CD4-positive, alpha-beta T cell treated with Interleukin-21 for 1 hour (primary cell): ENCODE measurements around the gene PLD4.
"Not testable (repeated sequence)": the region's sequence is repeated elsewhere in the genome, so short reads cannot be mapped to it uniquely, and the experiment has no call there.

Experiments
- DNase-seq: peaks from one replicate; pipeline ENCODE4 v3.0.0-alpha.2; 2020

The PLD4 gene

GRCh38 chr14:104886690-104887622 lies 37.7 kb upstream of the PLD4 start:
- no peak for DNase-seq

GRCh38 chr14:104887623-104888488 lies 36.8 kb upstream of the PLD4 start:
- DNase-seq = no peak

- DNase-seq = no peak
Observed at GRCh38 chr14:104888489-104889374, 35.9 kb upstream of the PLD4 start.

- DNase-seq = no peak
Observed at GRCh38 chr14:104889375-104889757, 35.3 kb upstream of the PLD4 start.

- not testable (repeated sequence) for DNase-seq
Observed at GRCh38 chr14:104890292-104890691, 34.4 kb upstream of the PLD4 start.

- no peak for DNase-seq
Observed at GRCh38 chr14:104891121-104891551, 33.5 kb upstream of the PLD4 start.

- no peak for DNase-seq
Observed at GRCh38 chr14:104891664-104892530, 32.8 kb upstream of the PLD4 start.

- DNase-seq = no peak
Observed at GRCh38 chr14:104892531-104893434, 31.9 kb upstream of the PLD4 start.

- no peak for DNase-seq
Observed at GRCh38 chr14:104893435-104894207, 31.1 kb upstream of the PLD4 start.

- DNase-seq = no peak
Observed at GRCh38 chr14:104894331-104895206, 30.1 kb upstream of the PLD4 start.

- no peak for DNase-seq
Observed at GRCh38 chr14:104895207-104895785, 29.4 kb upstream of the PLD4 start.

- no peak for DNase-seq
Observed at GRCh38 chr14:104895786-104896661, 28.7 kb upstream of the PLD4 start.

GRCh38 chr14:104897330-104898194 lies 27.1 kb upstream of the PLD4 start:
- no peak for DNase-seq

- no peak for DNase-seq
Observed at GRCh38 chr14:104898195-104898558, 26.5 kb upstream of the PLD4 start.

GRCh38 chr14:104898870-104899510 lies 25.7 kb upstream of the PLD4 start:
- DNase-seq = no peak

GRCh38 chr14:104899781-104900180 lies 24.9 kb upstream of the PLD4 start:
- DNase-seq = no peak
